Kidney capillary endothelial cell (primary cell): Measurements from ENCODE around the gene CNGA3.

Source experiments
- DNase-seq: peaks from one replicate; pipeline ENCODE4 v3.0.0-alpha.2; 2018; ENCODE audit warnings: low spot score

Gene CNGA3

GRCh38 chr2:98327776-98328175 is 18.5 kb upstream of the CNGA3 start:
- DNase-seq, result no peak

GRCh38 chr2:98329549-98329948 is 16.7 kb upstream of the CNGA3 start:
- DNase-seq, result no peak

DNA sequence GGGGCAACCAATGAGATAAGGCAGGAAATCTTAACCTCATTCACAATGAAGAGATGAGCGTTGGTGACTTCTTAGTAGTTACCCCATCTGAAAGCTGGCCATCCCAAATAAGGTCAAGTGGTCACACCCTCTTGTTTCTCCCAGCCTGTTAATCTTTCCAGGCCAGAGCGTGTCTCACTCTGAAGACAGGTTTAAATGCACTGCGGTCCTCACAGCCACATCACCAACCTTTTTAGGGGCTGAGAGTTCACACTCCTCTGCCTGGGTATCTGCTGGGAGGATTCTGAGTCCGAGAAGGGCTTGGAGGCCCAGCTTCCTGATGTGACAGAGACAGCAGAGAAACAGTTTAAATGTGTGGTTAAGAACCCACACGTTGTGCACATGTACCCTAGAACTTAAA is 13.3 kb upstream of the CNGA3 start:
- DNase-seq, result no peak

DNA sequence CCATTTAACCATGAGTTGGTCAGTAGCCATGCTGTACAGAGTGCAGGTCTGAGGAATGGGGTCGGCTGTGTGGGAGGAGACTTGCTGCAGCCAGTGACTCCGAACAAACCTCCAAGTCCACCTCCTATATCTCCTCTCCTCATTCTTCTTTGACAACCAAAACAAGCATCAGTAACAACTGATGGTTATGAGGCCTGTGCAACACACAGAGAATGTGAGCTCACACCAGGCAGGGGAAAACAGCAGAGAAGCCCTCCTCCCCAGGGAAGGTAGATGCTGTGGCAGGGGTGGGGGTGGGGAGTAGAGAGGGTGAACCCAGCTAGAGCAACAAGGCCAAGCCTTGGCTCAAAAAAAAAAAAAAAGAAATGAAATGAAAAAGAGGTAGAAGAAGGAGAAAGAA is 12.3 kb upstream of the CNGA3 start:
- DNase-seq, result no peak

DNA sequence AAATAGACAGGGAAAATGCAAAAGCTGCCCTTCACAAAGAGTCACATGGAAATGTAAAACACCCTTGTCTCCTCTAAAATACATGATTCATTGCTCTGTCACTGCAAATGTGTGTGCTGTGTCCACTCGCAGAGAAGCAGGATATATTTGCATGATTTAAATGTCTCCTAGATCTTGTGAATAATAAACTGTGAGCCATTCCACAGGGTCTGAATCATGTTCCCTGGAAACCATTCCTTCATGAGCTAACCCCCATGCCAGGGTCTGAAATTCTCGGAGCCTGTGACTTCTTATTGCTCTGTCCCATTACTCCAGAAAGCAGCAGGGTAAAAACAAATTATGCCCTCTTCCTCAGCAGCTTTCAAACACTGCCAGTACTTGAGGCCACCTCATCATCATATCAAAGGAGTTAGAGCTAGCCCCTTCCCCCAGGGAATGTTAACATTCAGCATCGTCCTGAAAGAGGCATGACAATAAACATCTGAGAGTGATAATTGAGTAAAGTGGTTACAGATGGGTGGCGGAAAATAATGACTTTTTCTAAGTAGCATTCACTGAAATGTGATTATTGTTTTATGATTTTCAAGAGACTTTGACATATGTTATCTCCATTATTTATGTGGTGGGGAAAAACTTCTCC is 11.7 kb upstream of the CNGA3 start:
- DNase-seq, result peak; percentile 92

GRCh38 chr2:98335271-98335670 is 11.0 kb upstream of the CNGA3 start:
- no peak for DNase-seq

DNA sequence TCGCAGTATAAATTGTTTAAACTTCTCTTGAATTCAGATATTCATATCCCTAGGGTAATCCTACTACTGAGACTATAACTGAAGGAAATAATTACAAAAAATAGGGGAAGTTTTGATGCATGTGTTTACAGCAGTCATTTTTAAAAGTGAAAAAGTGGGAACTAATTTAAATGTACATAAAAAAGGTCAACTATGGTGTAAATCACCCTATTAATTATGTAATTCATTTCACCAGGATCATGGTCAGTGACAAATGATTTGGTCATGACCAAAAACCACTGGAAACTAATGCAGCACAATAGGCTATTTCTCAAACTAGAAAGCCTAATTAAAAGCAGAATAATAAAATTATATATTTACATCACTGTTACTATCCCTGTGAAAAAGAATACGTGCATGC is 5.0 kb upstream of the CNGA3 start:
- no peak for DNase-seq

- no peak for DNase-seq
Measured at GRCh38 chr2:98343285-98343684, 3.0 kb upstream of the CNGA3 start.

DNA sequence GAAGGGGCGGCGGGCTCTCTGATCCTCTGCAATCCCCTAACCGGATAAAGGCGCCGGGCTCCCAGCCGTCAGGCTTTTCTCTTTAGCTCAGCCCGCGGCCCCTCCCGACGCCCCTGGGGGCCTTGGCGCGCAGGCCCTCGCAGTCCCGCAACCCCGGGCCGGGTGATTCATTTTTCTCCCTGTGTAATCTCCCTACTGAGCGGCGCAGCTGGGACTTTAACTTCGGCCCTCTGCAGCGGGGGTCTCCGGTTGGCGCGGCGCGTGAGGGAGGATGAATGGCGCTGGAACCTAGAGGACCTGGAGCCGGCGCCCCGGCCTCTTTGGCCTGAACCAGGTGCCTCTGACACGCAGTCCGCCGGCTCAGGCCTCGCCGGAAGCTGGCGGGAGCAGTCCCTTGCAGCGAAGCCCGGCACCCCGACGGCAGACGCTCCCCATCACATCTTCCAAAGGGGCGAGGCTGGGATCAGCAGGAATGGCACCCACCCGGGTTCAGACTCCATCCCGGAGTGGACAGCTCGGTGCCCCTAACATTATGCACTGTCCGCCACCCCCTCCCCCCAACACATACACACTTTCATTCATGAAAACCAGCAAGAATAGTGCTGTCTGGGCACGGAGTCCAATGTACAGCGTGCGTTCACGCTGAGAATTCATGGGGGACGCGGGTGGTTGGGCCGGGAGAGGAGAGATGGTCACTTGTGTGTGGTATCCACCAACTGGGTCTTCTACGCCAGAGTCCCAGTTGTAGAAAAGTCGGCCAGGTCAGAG is 1.2 kb downstream of the CNGA3 start:
- DNase-seq, result no peak

GRCh38 chr2:98348066-98348561 is 1.9 kb downstream of the CNGA3 start:
- no peak for DNase-seq

GRCh38 chr2:98350411-98350810 is 4.2 kb downstream of the CNGA3 start:
- no peak for DNase-seq

GRCh38 chr2:98355881-98356280 is 9.6 kb downstream of the CNGA3 start:
- DNase-seq, result no peak

DNA sequence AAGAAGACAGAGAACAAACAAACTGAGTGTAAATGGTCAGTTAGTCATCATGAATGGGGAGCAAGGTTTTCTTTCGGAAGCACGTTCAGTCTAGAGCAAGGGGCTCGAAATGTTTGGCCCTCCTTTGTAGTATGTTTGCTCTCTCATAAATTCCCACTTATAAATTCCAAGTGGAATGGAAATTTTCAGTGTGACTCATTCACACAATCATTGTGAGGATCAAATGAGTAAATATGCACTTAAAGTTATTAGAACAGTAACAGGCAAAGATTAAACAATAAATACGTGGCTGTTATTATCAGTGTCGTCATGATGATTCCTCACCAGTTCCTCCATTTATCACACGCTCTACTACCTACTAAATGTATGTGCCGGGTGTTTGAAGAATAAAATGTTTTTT is 10.5 kb downstream of the CNGA3 start:
- no peak for DNase-seq

- DNase-seq, result no peak
Measured at GRCh38 chr2:98357849-98358248, 11.6 kb downstream of the CNGA3 start.

DNA sequence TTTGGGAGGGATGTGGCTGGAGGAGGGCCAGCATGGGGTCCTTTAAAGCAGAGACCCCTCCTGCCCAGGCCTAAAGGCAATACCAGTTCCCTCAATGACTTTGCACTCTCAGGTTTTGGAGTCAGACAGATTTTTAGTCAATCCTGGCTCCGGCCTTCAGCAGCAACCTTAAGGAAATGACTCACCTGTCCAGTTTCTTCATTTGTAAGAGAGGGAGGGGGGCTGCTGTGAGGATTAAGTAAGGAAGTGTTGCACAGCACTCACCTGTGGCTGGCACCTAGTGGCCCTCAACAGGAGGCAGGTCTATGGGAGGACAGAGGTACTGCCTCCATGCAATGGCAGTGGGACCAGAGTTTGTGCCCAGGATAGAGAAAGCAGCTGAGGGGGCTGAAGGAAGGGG is 13.7 kb downstream of the CNGA3 start:
- no peak for DNase-seq

GRCh38 chr2:98367721-98368120 is 21.5 kb downstream of the CNGA3 start:
- DNase-seq, result no peak

GRCh38 chr2:98369710-98370239 is 23.5 kb downstream of the CNGA3 start:
- no peak for DNase-seq

DNA sequence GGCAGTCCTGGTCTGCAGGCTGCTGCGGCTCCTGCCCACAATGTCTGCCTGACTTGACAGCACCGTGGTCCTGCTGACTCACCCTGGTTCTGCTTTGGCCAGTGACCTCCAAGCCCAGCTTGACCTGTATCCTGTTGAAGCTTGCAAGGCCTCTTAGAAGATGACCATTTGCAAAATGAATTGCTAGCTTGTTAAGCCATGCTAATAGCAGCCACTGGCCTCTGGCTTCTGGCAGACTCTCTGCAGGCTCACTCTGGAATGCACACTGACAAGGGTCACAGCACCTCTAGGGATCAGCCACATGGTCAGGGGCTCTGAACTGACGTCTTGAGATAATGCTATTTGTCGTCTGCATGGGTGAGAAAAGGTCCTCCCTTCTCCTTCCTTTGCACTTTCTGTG is 25.9 kb downstream of the CNGA3 start:
- DNase-seq, result no peak

DNA sequence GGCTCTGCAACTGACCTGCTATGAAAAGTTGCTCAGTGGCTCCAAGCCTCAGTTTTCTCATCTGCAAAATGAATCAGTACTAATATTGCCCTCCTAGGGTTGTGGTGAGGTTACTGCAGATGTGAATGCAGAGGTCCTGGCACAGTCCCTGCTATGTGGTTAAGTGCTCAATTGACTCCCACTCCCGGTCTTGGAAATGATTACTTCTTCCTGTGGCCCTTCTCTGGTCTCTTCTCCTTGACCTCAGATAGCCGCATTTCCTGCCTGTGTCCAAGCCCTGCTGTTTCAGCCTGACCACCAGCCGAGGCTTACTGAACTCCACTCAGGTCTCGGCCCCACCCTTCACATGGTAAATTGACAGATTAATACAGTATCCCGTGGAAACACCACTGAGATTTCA is 26.3 kb downstream of the CNGA3 start:
- DNase-seq, result no peak

- DNase-seq, result no peak
Measured at GRCh38 chr2:98374286-98374685, 28.0 kb downstream of the CNGA3 start.

GRCh38 chr2:98374958-98375570 is 28.8 kb downstream of the CNGA3 start:
- no peak for DNase-seq

DNA sequence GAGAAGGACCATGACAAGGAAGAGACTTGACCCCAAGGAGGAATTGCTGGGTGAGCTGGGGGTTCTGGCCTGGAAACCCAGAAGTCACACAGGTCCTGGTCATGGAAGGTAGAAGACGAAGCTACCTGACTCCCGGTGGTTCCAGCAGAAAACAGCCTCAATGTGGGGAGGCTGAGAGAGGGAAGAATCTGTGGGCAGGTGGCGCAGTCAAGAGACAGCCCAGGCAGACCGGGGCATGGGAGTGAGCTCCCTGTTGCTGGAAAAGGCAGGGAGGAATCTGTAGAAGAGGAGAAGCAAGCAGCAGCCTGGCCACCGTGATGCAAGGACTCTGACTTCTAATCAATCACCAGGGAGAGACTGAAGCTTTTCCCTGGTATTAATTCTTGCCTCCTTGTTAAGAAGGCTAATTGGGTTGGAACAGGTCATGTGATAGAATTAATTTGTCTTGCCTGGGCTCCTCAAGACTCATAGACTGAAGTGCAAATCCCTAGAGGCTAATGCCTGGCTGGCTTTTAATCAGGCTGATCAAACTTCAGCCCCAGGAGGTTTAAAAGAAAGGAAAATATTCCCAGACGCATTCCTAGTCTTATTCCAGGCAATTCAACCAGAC is 30.1 kb downstream of the CNGA3 start:
- DNase-seq, result no peak

- no peak for DNase-seq
Measured at GRCh38 chr2:98376996-98377395, 30.7 kb downstream of the CNGA3 start.
